ENCODE measurements around the gene DPP3. TPM values are rescaled to one million over a fixed set of nuclear protein-coding genes. Genes with fewer than 3 reads are reported as not detected.

DPP3 gene
- total and polyA plus RNA-seq, 2 donors (not counting 1 experiment from before 2014, with no cell fraction given): 33.6 to 39.6 TPM

DNA sequence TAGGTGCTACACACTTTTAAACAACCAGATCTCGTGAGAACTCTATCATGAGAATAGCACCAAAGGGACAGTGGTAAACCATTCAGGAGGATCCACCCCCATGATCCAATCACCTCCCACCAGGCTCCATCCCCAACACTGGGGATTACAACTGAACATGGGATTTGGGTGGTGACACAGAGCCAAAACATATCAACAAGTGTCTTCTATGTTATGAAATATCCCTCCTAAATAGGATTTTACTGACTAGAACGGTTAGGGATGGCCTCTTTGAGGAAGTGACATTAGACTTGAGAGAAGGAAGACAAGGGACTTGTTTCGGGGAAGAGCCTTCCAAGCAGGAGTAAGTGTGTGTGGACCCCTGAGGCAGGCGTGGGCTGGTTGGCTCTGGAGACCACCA is 29.7 kb upstream of the DPP3 start:
- H3K36me3 ChIP-seq (ENCODE audit: control insufficient read depth, insufficient read depth, low read length): no peaks in the 10 kb centered on the region
- H3K4me3 ChIP-seq (replicated peaks in 1 of 4; ENCODE audit: control extremely low read depth in 1 of 4, insufficient read depth in 1 of 4, low read depth in 3 of 4, low read length in 4 of 4): no peak overlapping the region
- H3K79me2 ChIP-seq (ENCODE audit: control insufficient read depth, insufficient read depth, low read length): no peaks in the 10 kb centered on the region
- H3K9me3 ChIP-seq (ENCODE audit: control insufficient read depth, insufficient read depth, low read depth, low read length): no peaks in the 10 kb centered on the region
- H3K4me1 ChIP-seq (ENCODE audit: control insufficient read depth, extremely low read depth, insufficient read depth, low read length): no peaks in the 10 kb centered on the region
- H4K20me1 ChIP-seq (ENCODE audit: control insufficient read depth, extremely low read depth, insufficient read depth, low read length): no peaks in the 10 kb centered on the region
- no peak overlapping the region for H2AFZ ChIP-seq (ENCODE audit: low read length)
- peaks cover 27% of the 10 kb centered on the region for H3K27me3 ChIP-seq (ENCODE audit: control insufficient read depth, insufficient read depth, low read length)
- H3K27ac ChIP-seq (ENCODE audit: insufficient read depth, low read length): no peak overlapping the region
- TF ChIP-seq CTCF (conservative IDR thresholded peaks at IDR 0.05 in 1 of 2, IDR thresholded peaks at IDR 0.05 in 1 of 2; ENCODE audit: low read depth in 1 of 2, low read length in 2 of 2) (no peak), EZH2 (IDR thresholded peaks at IDR 0.05; ENCODE audit: low read length, missing control alignments) (no peak)
- H3K4me2 ChIP-seq (ENCODE audit: extremely low read depth, insufficient read depth, low read length): no peak overlapping the region
- no peak overlapping the region for H3K9ac ChIP-seq (ENCODE audit: insufficient read depth, low read length)
- no peak for DNase-seq (ENCODE audit: low read depth in 2 of 2)

GRCh38 chr11:66451663-66452062 is 28.6 kb upstream of the DPP3 start:
- no peaks in the 10 kb centered on the region for H3K9me3 ChIP-seq (ENCODE audit: control insufficient read depth, insufficient read depth, low read depth, low read length)
- H4K20me1 ChIP-seq (ENCODE audit: control insufficient read depth, extremely low read depth, insufficient read depth, low read length): no peaks in the 10 kb centered on the region
- H2AFZ ChIP-seq (ENCODE audit: low read length): no peak overlapping the region
- peaks cover 27% of the 10 kb centered on the region for H3K27me3 ChIP-seq (ENCODE audit: control insufficient read depth, insufficient read depth, low read length)
- no peaks in the 10 kb centered on the region for H3K36me3 ChIP-seq (ENCODE audit: control insufficient read depth, insufficient read depth, low read length)
- H3K4me3 ChIP-seq (replicated peaks in 1 of 4; ENCODE audit: control extremely low read depth in 1 of 4, insufficient read depth in 1 of 4, low read depth in 3 of 4, low read length in 4 of 4): no peak overlapping the region
- H3K4me2 ChIP-seq (ENCODE audit: extremely low read depth, insufficient read depth, low read length): no peak overlapping the region
- H3K4me1 ChIP-seq (ENCODE audit: control insufficient read depth, extremely low read depth, insufficient read depth, low read length): no peaks in the 10 kb centered on the region
- TF ChIP-seq CTCF (conservative IDR thresholded peaks at IDR 0.05 in 1 of 2, IDR thresholded peaks at IDR 0.05 in 1 of 2; ENCODE audit: low read depth in 1 of 2, low read length in 2 of 2) (no peak), EZH2 (IDR thresholded peaks at IDR 0.05; ENCODE audit: low read length, missing control alignments) (no peak)
- H3K27ac ChIP-seq (ENCODE audit: insufficient read depth, low read length): no peak overlapping the region
- DNase-seq (ENCODE audit: low read depth in 2 of 2): no peak
- no peak overlapping the region for H3K9ac ChIP-seq (ENCODE audit: insufficient read depth, low read length)
- H3K79me2 ChIP-seq (ENCODE audit: control insufficient read depth, insufficient read depth, low read length): no peaks in the 10 kb centered on the region

GRCh38 chr11:66454247-66454646 is 26.0 kb upstream of the DPP3 start:
- Histone ChIP-seq H2AFZ (ENCODE audit: low read length) (no peak overlapping the region), H3K9ac (ENCODE audit: insufficient read depth, low read length) (no peak overlapping the region), H3K36me3 (ENCODE audit: control insufficient read depth, insufficient read depth, low read length) (no peaks in the 10 kb centered on the region), H3K4me2 (ENCODE audit: extremely low read depth, insufficient read depth, low read length) (no peak overlapping the region), H3K4me1 (ENCODE audit: control insufficient read depth, extremely low read depth, insufficient read depth, low read length) (no peaks in the 10 kb centered on the region), H4K20me1 (ENCODE audit: control insufficient read depth, extremely low read depth, insufficient read depth, low read length) (no peaks in the 10 kb centered on the region), H3K4me3 (replicated peaks in 1 of 4; ENCODE audit: control extremely low read depth in 1 of 4, insufficient read depth in 1 of 4, low read depth in 3 of 4, low read length in 4 of 4) (no peak overlapping the region), H3K27me3 (ENCODE audit: control insufficient read depth, insufficient read depth, low read length) (peaks cover 21% of the 10 kb centered on the region), H3K79me2 (ENCODE audit: control insufficient read depth, insufficient read depth, low read length) (no peaks in the 10 kb centered on the region), H3K27ac (ENCODE audit: insufficient read depth, low read length) (no peak overlapping the region), H3K9me3 (ENCODE audit: control insufficient read depth, insufficient read depth, low read depth, low read length) (no peaks in the 10 kb centered on the region)
- DNase-seq (ENCODE audit: low read depth in 2 of 2): no peak
- TF ChIP-seq CTCF (conservative IDR thresholded peaks at IDR 0.05 in 1 of 2, IDR thresholded peaks at IDR 0.05 in 1 of 2; ENCODE audit: low read depth in 1 of 2, low read length in 2 of 2): no peak
- no peak for TF ChIP-seq EZH2 (IDR thresholded peaks at IDR 0.05; ENCODE audit: low read length, missing control alignments)

Measured in fibroblast of lung (primary cell).